Activated T-helper 17 cell treated with anti-CD3 and anti-CD28 coated beads, Interleukin-2, amount 50 U/mL, for 72 hours (primary cell): Measurements from ENCODE around the gene CCR4. TPM values are rescaled to one million over a fixed set of nuclear protein-coding genes. Genes with fewer than 3 reads are reported as not detected.
"Not testable (repeated sequence)": the region's sequence is repeated elsewhere in the genome, so short reads cannot be mapped to it uniquely, and the experiment has no call there.

ENCODE experiments used
- ATAC-seq: fragments of 150-1000 bp; cut with Tn5 transposase; replicated peaks from 2 replicates; pipeline ENCODE4 v1.10.0; 2021; ENCODE audit warnings: mild to moderate bottlenecking, moderate library complexity
- H3K27ac Mint-ChIP-seq: one replicate; pipeline ENCODE4 v1.8.0; 2022; ENCODE audit warnings: mixed read lengths
- H3K27me3 Mint-ChIP-seq: one replicate; pipeline ENCODE4 v1.8.0; 2022; ENCODE audit warnings: mixed read lengths
- H3K36me3 Mint-ChIP-seq: one replicate; pipeline ENCODE4 v1.8.0; 2022; ENCODE audit warnings: low read depth, mild to moderate bottlenecking, mixed read lengths
- H3K4me1 Mint-ChIP-seq: one replicate; pipeline ENCODE4 v1.8.0; 2022; ENCODE audit warnings: mixed read lengths
- H3K4me3 Mint-ChIP-seq: one replicate; pipeline ENCODE4 v1.8.0; 2022; ENCODE audit warnings: mild to moderate bottlenecking, mixed read lengths
- H3K9me3 Mint-ChIP-seq: one replicate; pipeline ENCODE4 v1.8.0; 2022; ENCODE audit warnings: mixed read lengths
- total RNA-seq, 2 donors: library from RNA; stranded (reverse); gene quantifications; one replicate each; pipeline ENCODE4 v1.2.3, GENCODE V29; 2022

Gene CCR4
- total RNA-seq, 2 donors from 2014 or later, result 207 to 271 TPM

DNA sequence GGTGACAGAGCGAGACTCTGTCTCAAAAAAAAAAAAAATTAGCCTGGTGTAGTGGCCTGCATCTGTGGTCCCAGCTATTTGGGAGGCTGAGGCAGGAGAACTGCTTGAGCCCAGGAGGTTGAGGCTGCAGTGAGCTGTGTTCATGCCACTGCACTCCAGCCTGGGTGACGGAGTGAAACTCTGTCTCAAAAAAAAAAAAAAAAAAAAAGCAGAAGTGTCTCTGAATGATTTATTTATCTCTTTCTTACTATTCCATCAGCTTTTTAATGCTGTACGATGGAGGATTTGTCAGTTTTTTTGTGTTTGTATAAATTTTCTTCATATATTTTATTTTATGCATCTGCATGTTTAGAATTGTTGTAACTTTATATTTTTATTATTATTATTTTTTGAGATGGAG is 33.5 kb downstream of the CCR4 start:
- not testable (repeated sequence) for H3K27ac Mint-ChIP-seq, H3K27me3 Mint-ChIP-seq, ATAC-seq, H3K9me3 Mint-ChIP-seq, H3K4me3 Mint-ChIP-seq
- peaks cover 50% of the 10 kb centered on the region for H3K36me3 Mint-ChIP-seq
- peaks cover 23% of the 10 kb centered on the region for H3K4me1 Mint-ChIP-seq

DNA sequence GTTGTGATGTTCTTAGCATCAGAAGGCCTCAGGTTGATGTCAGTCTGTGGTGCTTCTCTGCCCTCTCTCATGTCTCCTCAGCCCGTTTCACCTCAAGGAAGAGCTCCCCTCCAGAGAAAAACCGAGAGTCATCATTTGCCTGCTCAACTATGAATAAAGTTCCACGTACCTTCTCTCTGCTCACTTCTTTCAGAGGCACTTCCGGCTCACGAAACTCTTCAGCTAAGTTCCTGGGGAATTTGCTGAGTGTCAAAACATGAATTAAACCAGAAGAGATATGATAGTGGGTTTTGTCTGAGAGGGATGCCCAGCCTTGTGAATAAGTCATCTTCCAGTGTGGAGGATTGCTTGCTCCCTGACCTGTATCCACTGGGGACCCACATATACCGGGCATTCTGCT is 37.7 kb downstream of the CCR4 start:
- peaks cover 45% of the 10 kb centered on the region for H3K4me1 Mint-ChIP-seq
- peak; percentile 4 for ATAC-seq
- no peaks in the 10 kb centered on the region for H3K27me3 Mint-ChIP-seq
- H3K27ac Mint-ChIP-seq, result peak overlapping the region; percentile 94
- peaks cover 82% of the 10 kb centered on the region for H3K36me3 Mint-ChIP-seq
- peaks cover 3% of the 10 kb centered on the region for H3K9me3 Mint-ChIP-seq
- H3K4me3 Mint-ChIP-seq, result peak overlapping the region; percentile 78

DNA sequence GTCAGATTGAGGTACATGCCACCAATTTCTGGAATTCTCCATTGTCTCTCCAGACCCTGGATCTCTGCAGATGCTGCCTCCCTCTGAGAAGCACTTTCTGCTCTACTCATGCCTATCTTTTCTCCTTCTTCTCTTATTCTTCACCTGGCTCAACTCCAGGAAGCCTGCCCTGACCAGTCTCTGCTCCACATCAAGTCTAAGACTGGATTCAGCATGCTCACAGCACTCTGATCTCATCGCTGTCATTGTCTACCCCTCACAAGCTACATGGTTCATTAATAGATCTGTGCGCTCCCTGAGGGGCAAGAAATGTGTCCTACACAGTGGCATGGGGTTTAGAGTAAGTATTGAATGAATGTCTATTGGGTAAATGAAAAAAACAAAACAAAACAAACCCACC is 38.7 kb downstream of the CCR4 start:
- H3K27me3 Mint-ChIP-seq, result no peaks in the 10 kb centered on the region
- peaks cover 90% of the 10 kb centered on the region for H3K36me3 Mint-ChIP-seq
- H3K27ac Mint-ChIP-seq, result peak overlapping the region; percentile 94
- no peak for ATAC-seq
- H3K9me3 Mint-ChIP-seq, result peaks cover 4% of the 10 kb centered on the region
- peak overlapping the region; percentile 78 for H3K4me3 Mint-ChIP-seq
- peaks cover 52% of the 10 kb centered on the region for H3K4me1 Mint-ChIP-seq

DNA sequence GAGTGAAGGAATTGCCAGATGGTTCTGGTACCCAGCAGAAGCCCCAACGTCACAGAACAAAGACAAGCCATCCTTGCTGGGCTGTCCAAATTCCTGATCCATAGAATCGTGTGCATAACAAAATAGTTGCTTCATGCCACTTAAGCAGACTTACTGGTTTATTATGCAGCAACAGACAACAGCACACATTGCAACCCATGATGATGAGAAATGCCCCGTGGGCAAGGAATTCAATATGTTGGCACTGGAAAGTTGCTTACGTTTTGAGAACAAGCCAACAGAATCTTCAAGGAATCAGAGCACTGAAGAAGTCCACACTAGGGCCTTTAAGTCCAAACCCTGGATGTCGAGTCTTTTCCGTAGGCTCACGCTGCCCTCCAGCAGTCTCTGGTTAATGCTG is 40.3 kb downstream of the CCR4 start:
- Mint-ChIP-seq H3K36me3 (peaks cover 97% of the 10 kb centered on the region), H3K4me3 (peak overlapping the region; percentile 78), H3K9me3 (peaks cover 4% of the 10 kb centered on the region), H3K27me3 (no peaks in the 10 kb centered on the region), H3K4me1 (peaks cover 64% of the 10 kb centered on the region), H3K27ac (peak overlapping the region; percentile 94)
- no peak for ATAC-seq

DNA sequence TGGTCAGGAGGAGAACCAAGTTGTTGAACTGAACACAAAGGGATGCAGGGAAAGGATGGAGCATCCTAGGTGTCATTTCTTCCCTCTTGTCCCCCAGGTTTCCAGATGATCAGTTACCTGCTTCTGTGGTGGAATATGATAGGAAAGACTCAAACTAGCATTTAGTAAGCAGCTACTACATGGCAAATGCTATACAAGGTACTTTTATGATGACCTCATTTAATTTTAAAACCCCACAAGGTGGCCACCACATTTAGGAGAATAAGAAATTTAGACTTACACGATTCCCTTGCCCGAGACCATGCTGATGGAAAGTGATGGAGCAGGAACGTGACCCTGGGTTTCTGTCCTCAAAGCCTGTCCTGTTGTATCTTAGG is 40.9 kb downstream of the CCR4 start:
- Mint-ChIP-seq H3K4me1 (peaks cover 63% of the 10 kb centered on the region), H3K36me3 (peaks cover 97% of the 10 kb centered on the region), H3K4me3 (peak overlapping the region; percentile 78), H3K9me3 (peaks cover 4% of the 10 kb centered on the region), H3K27ac (peak overlapping the region; percentile 94), H3K27me3 (no peaks in the 10 kb centered on the region)
- peak; percentile 8 for ATAC-seq

DNA sequence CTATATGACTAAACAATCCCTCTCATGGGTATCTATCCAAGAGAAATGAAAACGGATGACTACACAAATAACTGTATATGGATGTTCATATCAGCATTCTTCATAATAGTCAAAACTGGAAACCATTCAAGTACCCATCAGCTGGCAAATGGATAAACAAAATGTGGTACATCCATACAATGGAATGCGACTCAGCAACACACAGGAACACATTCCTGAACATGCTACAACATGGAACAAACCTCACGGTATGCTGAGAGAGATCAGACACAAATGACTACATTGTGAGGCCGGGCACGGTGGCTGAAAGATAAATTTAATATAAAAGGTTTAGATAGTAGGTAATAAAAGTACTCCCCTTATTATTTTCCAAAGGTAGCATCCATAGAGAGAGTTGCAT is 42.6 kb downstream of the CCR4 start:
- H3K27ac Mint-ChIP-seq, result peak overlapping the region; percentile 94
- peaks cover 4% of the 10 kb centered on the region for H3K9me3 Mint-ChIP-seq
- H3K4me3 Mint-ChIP-seq, result peak overlapping the region; percentile 78
- H3K4me1 Mint-ChIP-seq, result peaks cover 66% of the 10 kb centered on the region
- H3K27me3 Mint-ChIP-seq, result no peaks in the 10 kb centered on the region
- ATAC-seq, result no peak
- peaks cover 97% of the 10 kb centered on the region for H3K36me3 Mint-ChIP-seq

DNA sequence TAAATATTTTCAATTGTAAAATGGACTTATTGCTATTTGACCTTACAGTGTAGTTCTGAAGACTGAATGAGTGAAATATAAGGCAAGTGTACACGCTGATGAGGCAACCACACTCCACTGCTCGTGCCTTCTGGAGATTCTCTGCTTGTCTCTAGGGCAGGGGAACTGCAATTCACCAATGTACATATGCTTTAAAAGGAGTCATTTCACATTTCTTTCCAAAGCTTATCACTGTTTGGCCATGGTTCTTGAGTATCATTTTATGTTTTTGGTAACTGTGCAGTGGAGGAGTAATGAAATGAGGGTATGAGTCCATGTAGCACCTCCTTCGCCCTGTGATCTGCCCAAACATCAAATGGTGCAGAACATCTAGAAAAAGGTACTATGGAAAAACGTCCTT is 43.7 kb downstream of the CCR4 start:
- Mint-ChIP-seq H3K36me3 (peaks cover 97% of the 10 kb centered on the region), H3K27me3 (no peaks in the 10 kb centered on the region)

DNA sequence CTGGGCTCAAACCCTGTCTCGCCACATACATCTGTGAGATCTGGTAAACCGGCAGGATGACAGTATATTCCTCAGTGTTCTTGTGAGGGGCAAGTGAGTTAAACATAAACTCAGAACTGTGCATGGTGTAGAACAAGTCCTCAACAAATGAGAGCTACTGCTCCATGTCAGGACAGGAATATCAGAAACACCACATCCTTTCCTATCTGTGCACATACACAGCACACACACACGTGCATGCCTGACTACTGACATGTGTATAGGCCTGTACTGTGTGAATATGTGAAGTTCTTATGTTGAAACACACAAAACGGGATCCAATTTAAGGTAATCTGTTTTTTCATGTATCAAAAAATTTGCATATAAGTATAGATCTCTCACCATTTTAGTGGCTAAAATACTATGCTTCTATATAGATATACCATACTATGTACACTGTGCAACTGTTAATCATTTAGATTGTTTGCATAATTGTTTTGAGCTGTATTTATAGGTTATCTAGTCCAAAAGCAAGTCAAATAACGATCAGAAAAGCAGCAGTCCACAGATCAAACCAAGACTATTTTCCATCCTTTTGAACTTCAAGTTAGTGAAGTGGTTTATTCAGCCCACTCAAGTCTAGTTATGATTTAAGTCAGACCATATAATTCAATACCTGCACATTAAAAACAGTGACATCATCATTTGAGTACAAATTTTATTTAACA is 44.8 kb downstream of the CCR4 start:
- Mint-ChIP-seq H3K27me3 (no peaks in the 10 kb centered on the region), H3K4me3 (peak overlapping the region; percentile 78), H3K9me3 (peaks cover 4% of the 10 kb centered on the region), H3K36me3 (peaks cover 97% of the 10 kb centered on the region), H3K27ac (peak overlapping the region; percentile 94), H3K4me1 (peaks cover 74% of the 10 kb centered on the region)
- peak; percentile 20 for ATAC-seq

More for the DNA sequence above, 43.7 kb downstream of the CCR4 start:
- Mint-ChIP-seq H3K4me1 (peaks cover 70% of the 10 kb centered on the region), H3K27ac (peak overlapping the region; percentile 94), H3K4me3 (peak overlapping the region; percentile 78), H3K9me3 (peaks cover 4% of the 10 kb centered on the region)
- ATAC-seq, result no peak

DNA sequence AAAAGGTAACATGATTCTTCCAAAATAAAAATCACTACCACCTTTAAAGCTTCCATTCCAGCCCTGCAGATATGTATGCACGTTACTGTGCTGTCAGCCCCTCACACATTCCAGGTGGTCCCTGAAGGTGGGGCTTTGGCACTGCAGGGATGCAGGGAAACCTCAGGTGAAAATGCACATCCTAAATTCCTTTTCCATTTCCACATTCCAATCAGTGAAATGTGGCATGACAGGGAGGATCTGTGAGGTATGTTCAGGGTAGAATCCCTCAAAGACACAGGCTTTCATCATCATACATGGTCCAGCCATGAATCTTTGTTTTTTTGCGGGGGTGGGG is 45.3 kb downstream of the CCR4 start:
- H3K4me1 Mint-ChIP-seq, result peaks cover 79% of the 10 kb centered on the region
- no peaks in the 10 kb centered on the region for H3K27me3 Mint-ChIP-seq
- peaks cover 4% of the 10 kb centered on the region for H3K9me3 Mint-ChIP-seq
- no peak for ATAC-seq
- H3K36me3 Mint-ChIP-seq, result peaks cover 97% of the 10 kb centered on the region
- peak overlapping the region; percentile 94 for H3K27ac Mint-ChIP-seq
- peak overlapping the region; percentile 78 for H3K4me3 Mint-ChIP-seq

DNA sequence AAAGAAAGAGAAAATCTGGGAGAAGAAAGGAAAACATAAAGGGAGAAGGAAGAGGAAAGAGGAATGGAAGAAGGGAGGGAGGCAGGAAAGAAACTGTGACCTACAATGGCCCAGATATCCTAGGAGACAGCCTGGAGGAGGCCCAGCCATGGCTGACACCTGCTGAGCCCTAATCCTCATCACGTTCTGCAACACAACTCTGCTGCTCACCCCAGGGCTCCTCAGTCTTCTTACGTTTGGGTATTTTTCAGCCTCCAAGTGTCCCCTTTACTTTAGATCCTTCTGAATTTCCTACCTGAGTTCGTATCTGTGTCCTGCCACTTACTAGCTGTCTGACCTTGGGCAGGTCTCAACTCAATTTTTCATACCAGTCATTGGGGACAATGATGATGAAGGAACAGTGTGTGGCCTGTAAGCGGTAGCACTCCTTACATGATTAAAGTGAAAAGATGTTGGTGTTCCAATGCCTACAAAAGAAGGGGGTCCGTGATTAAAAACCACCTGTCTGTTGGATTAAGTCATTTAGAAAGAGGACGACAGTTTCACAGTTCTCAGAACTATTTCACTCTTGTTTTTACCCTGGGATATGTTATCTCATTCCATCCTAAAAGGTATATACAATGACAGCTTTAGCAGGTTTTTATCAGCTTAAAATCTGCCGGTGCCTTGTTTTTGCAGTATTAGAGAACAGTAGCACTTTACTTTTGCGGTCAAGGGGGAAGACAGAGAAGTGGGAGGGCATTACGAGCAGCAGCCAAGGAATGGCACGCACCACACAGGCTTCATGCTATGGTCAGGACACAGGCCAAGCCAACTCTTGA is 47.4 kb downstream of the CCR4 start:
- Mint-ChIP-seq H3K4me1 (peaks cover 73% of the 10 kb centered on the region), H3K9me3 (peaks cover 4% of the 10 kb centered on the region), H3K27ac (peak overlapping the region; percentile 94), H3K27me3 (no peaks in the 10 kb centered on the region), H3K36me3 (peaks cover 97% of the 10 kb centered on the region), H3K4me3 (peak overlapping the region; percentile 78)
- peak; percentile 61 for ATAC-seq

DNA sequence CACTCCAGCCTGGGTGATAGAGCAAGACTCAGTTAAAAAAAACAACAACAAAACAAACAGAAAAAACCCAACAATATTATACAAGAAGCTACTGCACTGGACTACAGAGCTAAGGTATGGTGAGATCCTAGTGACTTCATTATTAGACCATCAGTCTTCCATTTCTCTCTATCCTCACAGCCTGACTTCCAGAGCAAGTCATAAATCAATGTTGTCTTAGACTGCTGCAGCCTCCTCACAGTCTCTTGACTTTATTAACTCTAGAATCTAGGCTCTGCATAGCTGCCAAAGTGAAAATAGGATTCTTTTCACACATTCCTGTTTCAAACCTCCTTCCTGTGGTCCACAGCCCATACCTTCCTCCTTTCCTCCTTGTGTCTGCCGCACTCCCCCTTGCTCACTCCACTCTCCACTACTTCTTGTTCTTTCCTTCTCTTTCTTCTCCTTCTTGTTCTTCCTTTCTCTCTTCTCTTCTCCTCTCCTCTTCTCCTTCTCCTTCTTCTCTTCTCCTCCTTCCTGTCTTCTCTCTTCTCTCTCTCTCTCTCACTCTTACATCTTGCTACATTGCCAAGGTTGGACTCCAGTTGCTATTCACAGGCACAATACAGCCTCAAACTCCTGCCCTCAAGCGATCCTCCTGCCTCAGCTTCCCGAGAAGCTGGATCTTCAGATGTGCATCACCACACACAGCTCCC is 49.4 kb downstream of the CCR4 start:
- no peaks in the 10 kb centered on the region for H3K9me3 Mint-ChIP-seq
- ATAC-seq, result no peak
- peaks cover 62% of the 10 kb centered on the region for H3K4me1 Mint-ChIP-seq
- peak overlapping the region; percentile 78 for H3K4me3 Mint-ChIP-seq
- peaks cover 97% of the 10 kb centered on the region for H3K36me3 Mint-ChIP-seq
- H3K27ac Mint-ChIP-seq, result peak overlapping the region; percentile 94
- no peaks in the 10 kb centered on the region for H3K27me3 Mint-ChIP-seq

DNA sequence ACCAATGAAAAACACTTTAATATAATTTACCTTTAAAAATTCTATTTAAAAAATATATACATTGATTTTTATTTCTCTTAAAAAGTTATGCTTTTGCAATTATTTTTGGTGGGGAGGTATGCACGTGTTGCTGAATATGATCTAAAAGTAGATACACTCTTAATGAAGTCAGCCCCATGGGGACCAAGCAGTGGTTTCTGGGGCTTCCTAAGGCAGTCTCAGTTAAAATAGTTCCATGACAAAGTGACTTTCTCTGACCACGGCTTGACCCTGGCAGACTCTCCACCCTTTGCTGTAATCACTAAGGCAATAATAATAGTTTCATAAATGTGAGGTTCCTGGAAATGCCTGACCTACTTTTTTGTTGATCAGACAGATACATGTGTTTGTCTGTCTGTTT is 50.4 kb downstream of the CCR4 start:
- Mint-ChIP-seq H3K36me3 (peaks cover 93% of the 10 kb centered on the region), H3K4me3 (peak overlapping the region; percentile 78), H3K4me1 (peaks cover 56% of the 10 kb centered on the region), H3K27ac (peak overlapping the region; percentile 94), H3K9me3 (no peaks in the 10 kb centered on the region), H3K27me3 (no peaks in the 10 kb centered on the region)
- peak; percentile 42 for ATAC-seq

DNA sequence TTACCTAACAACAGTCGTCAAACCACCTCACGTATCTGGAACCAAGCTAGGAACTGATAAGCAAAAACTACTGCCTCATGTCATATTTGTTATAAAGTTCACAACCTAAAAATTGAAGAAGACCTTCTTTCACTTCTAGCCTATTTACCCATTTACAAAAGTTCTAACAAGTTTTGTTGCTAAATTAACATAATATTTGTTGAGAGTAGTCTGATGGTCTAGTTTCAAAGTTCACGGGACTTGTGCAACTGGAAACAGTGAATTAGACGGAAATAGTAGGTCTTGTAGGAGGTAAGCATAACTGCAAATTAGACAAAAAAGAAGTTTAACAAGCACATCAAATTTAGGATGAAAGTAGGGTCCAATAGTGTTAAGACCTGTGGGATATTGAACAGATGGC is 51.9 kb downstream of the CCR4 start:
- Mint-ChIP-seq H3K27ac (peak overlapping the region; percentile 94), H3K4me3 (peak overlapping the region; percentile 78), H3K9me3 (peaks cover 7% of the 10 kb centered on the region), H3K4me1 (peaks cover 61% of the 10 kb centered on the region), H3K27me3 (no peaks in the 10 kb centered on the region), H3K36me3 (peaks cover 93% of the 10 kb centered on the region)
- no peak for ATAC-seq

DNA sequence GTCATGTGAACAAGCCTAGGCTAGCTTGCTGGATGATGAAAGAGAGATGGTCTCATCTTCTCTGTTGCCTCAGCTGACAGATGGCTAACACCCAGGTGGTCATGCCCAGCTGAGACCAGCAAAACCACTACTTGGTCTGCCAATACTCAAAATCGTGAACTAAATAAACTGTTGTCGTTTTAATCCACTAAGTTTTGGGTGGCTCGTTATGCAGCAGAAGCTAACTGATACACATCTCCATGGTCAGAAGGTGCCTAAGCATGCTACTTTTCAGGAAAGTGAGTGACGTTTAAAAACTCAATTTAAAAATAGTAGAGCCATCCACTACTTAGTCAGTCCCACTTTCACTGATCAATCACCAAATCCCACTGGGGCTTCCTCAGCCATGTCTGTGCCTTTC is 52.8 kb downstream of the CCR4 start:
- H3K27me3 Mint-ChIP-seq, result no peaks in the 10 kb centered on the region
- H3K4me3 Mint-ChIP-seq, result peak overlapping the region; percentile 78
- peaks cover 56% of the 10 kb centered on the region for H3K4me1 Mint-ChIP-seq
- peak overlapping the region; percentile 94 for H3K27ac Mint-ChIP-seq
- H3K36me3 Mint-ChIP-seq, result peaks cover 89% of the 10 kb centered on the region
- no peak for ATAC-seq
- H3K9me3 Mint-ChIP-seq, result peaks cover 10% of the 10 kb centered on the region
